ENCODE data around the gene ACKR3.

The ACKR3 gene

DNA sequence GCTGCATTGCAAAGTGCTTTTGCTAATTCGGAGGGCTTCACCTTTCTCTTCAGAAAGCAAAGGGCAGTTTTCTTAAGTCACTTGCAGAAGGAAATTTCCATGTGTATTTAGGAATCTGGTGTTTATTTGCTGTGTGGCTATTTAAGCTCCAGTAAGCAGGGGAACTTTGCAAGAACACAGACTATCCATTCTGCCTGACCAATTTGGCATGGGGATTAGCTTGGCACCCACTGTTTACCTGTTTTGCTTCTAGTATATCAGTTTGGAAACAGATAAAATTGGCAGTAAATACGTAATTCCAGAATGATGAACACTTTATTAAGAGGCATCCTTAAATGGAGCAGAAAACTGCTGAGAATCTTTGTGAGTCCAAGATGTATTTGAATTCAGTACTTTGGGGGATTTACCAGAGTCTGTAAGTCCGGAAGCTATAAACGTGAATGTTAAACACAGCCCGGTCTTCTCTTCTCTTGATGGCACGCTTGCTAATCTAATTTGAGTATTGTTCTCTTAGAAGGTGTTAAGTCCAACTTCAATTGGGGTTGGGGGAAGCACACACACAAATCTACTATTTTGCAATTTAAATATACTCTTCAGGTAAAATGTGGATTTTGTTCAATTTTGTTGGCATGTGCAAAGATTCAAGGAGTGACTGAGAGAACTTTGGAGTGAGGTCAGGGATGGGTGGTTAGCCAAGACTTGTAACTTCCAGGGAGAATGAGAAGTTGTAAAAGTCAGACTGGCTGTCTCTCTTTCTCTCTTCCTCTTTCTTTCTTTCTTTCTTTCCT, 650 bp downstream of the ACKR3 start:
- DNase-seq (ENCODE audit: low read depth) = no peak

DNA sequence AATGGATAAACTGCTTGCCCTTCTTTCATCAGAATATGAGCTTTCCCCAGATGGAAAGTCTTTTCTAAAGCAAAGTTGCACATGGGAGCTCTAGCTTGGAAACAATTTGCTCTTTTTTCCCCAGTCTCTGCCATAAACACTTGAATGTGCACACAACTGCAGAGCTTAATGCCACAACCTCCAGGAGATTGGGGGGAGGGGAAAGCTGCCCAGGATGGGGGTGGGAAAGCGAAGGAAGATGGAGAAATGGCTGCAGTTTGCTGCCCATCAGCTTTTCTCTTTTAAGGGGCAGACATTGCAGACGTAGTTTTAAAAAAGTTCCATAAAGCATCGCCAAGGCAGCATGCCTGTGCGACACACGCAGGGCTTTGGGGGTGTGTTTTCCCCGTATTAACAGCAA, 1.5 kb downstream of the ACKR3 start:
- no peak for DNase-seq (ENCODE audit: low read depth)

DNA sequence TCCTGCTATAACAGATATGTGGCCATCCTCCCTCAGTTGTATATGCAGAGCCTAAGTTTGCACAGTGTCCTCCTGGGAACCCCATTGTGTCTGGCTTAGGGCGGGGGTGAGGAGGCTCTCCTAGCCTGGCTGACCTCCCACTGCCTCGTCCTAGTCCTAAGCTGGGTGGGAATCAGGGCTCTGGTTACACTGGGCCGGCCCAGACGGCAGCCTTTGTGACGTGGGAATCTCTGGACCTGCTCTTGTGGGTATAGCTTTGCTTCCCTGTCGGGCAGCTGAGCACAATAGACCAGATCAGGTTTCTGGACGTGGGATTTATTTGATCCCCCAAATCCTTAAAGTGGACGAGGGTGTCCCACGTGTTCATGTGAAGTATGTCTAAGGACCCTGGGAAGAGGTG, 2.9 kb downstream of the ACKR3 start:
- DNase-seq (ENCODE audit: low read depth) = no peak

DNA sequence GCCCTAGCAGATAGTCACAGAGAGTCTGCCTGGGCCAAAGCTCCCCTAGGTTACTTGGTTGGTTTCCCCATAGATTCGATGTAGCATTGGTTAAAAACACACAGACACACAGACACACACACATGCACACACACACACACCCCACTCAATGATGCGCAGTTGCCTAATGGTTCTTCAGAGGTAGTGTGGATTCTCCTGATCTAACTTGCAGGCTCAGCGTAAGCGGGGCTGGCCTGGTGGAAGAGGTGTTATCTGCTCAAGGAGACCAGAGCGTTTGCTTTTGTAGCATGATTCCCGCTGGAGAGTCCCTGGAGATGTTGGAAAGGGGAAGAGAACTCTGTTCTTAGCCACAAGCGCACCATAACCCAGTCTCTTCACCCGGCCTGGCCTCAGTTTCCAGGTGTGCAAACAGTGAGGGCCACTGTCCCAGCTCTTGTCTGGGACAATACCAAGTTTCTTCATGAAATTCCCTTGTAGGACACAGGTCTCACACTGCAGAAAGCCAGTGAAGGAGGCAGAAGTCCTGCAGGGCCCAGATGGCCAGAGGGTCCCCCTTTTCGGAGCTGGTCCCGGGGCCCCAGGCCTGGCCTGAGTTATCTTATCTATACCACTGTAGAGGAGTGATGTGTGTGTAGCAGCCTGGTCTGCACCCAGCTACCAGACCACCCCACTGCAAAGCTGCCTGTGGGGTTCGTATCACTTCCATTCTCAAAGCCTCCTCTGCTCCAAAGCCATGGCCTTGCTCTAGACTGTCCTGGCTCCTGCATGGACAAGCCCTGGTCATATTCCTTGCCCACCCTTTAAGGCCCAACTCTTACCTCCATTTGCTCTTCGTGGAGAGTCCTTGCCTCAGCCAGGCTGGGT, 3.7 kb downstream of the ACKR3 start:
- DNase-seq (ENCODE audit: low read depth) = no peak

DNA sequence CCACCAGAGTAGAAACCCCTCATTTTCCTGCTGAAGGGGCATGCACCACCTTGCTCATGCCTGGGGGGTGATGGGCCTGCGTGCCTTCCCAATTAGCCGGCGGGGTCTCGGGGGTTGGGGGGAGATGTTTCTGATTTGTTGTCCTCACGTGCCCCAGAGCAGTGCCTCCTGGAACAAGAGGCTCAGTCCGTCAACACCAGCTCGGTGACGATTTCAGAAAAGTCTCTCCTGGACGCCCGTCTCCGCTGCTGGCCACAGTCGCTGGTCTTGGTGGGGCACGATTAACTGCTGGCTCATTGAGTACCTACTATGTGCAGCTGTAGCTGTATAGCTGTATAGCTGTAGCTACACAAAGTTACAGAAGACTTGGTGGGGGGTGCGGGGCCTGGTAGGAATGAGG, 4.4 kb downstream of the ACKR3 start:
- no peak for DNase-seq (ENCODE audit: low read depth)

DNA sequence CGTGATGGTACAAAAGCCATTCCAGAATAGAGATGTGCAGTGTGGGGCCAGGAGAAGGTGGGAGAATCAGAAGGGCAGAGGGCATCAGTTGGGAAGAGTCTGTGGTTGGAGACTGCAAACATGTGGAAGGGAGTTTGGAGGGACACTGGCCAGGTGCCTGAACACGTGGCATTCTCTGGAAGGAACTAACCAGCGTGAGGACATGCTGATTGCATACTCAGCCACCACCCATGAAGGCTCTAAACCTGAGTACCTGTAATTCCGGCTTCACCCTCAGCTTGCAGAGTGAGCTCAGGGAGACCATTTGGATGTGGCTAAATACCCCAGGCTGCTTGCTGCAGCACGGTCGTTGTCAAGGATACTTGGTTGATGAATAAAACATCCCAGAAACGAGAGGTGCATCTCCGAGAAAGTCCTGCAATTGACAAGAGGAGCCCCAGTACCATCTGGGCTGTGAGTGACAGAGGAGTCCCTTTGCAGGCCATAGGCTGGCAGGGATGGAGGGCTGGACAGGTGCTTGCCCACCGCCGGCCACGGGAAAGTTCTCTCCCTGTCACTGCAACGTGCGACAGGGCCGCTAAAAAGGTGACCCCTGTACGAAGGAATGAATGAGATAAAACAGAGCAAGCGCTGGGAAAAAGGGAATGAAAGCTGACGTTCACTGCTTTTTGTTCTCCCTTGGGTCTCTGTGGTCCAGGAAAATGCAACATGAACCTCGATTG, 5.0 kb downstream of the ACKR3 start:
- no peak for DNase-seq (ENCODE audit: low read depth)

DNA sequence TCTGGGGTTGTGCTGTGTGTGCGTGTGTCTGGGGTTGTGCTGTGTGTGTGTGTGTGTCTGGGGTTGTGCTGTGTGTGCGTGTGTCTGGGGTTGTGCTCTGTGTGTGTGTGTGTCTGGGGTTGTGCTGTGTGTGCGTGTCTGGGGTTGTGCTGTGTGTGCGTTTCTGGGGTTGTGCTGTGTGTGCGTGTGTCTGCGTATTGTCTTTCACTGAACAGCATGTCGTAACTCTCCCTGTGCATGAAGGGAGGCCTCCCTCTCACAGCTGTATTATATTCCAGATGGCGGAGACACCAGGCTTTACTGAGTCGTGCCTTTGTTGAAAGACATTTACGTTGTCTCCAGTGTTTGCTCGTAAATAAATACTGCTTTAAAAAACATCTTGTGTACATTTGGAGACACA, 5.9 kb downstream of the ACKR3 start:
- no peak for DNase-seq (ENCODE audit: low read depth)

DNA sequence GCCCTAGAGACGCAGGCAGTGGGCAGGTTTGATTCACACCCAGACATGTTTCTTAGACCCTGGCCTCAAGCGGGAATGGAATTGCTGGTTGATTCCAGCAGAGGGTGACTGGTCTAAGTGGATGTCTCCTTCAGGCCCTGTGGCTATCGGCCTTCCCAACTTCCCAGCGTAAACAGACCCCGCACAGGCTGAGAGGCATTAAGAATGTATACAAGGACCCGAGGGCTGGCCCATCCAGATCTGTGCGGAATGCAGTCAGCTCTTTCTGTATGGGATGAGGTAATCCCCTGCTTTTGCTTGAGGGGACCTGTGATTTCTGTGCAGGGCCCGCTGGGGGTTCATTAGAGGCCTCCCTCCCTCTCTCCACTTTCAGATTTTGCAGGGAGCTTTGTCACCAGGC, 6.5 kb downstream of the ACKR3 start:
- DNase-seq (ENCODE audit: low read depth) = no peak

DNA sequence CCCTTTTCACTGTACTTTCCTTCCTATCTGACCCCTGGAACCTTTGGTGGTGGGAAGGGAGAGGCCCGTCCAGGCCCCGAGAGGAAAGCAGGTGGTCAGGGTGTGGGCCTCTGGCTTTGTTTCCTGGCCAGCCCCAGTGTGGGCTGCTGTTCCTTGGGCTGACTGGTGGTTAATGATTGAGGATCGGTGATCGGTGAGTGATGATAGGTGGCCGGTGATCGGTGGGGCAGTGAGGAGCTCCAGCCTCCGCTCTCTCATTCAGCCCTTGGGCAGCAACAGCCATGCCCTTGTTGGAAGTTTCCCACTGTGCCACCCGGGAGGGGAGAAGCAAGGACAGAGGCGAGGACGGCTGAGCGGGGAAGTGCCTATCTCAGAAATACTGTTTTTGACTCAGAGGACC, 7.3 kb downstream of the ACKR3 start:
- DNase-seq (ENCODE audit: low read depth) = no peak

DNA sequence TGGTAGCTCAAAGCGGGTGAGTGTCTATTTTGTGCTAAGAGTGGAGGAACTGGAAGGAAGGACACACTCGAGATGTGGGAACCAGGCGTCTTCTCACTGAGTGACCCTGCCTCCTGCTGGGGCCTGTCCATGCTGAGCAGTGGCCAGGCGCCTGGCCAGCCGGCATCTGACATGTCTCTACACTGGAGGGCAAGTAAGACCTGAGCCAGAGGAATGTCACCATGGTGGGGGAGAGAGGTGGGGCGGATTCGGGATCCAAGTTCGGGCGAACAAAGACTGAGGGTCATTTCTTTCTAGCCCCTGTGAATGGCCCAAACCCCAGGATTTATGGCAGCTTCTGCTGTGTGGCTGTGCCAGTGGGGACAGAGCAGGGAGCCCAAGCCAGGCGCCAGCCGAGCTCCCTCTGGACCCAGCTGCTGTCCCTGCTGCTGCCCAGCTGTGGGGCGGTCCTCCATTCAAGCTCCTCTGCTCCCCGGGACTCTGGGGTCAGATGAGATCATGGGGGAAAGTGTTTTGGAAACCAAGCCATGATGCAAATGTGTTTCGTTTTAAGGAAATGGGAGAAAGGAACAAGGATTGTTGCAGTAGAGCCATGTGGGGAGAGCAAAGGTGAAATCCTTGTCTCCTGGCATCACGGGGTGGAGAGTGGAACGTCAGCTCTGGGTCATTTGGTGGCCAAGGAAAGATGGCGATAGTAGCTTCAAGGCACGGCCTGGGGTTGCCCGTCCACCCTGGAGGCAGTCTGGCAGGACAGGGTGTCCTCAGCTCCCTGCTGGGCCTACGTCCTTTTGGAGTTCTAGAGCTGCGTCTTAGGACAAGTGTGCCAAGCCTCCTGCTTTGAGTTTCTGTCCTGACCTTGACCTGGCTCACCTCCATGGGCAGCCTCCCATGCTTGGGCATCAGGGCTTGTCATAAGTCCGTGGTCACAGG, 8.1 kb downstream of the ACKR3 start:
- no peak for DNase-seq (ENCODE audit: low read depth)

DNA sequence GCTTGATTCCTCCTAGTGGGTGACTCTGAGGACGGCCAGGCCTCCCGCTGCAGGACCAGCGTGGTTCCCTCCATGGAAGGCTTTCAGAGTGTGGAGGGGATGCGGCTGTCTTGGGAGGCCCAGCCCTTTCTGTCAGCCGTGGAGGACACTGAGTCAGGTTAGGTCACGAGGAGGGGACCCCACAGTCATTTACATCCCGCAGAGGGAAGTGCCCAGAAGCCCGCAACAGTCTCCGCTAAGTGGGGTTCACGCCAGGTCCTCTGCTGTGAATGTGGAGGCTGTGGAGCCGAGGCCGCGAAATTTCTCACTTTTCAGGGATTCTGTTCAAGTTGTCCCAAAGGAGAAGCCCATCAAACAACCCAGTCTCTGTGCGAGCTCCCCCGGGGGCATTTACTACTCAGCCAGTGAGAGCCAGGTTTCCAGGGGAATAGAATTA, 8.8 kb downstream of the ACKR3 start:
- DNase-seq (ENCODE audit: low read depth) = no peak

DNA sequence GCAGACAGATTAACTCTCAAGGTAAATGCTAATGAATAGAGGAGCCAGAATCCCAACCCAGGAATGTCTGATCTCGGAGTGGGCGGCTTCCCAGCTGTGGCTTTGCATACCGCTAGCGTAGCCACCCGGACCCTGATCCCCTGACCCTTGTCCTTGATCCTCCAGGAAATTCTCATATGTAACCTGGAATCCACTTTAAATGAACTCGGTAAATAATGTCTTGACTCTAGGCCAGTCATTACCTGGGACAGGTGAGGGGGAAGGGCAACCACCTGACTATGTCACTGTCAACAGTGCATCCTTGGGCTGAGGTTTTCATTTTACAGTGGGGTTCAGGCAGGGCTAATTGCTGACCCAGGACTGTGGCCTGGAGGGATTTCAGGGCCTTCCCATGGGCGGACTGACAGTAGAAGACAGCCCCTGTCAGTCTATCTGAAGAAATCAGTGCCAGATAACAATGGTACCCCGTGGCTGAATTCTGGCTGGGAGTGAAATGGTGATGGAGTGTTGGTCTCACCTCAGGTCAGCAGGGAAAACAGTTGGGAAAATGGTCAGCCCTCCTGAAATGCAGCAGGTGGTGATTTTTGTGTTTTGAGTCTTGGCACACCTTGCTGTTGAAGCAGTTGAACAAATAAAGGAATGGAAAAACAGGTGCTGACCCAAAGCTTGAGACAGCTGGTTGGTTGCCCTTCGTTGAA, 9.6 kb downstream of the ACKR3 start:
- DNase-seq (ENCODE audit: low read depth) = no peak

DNA sequence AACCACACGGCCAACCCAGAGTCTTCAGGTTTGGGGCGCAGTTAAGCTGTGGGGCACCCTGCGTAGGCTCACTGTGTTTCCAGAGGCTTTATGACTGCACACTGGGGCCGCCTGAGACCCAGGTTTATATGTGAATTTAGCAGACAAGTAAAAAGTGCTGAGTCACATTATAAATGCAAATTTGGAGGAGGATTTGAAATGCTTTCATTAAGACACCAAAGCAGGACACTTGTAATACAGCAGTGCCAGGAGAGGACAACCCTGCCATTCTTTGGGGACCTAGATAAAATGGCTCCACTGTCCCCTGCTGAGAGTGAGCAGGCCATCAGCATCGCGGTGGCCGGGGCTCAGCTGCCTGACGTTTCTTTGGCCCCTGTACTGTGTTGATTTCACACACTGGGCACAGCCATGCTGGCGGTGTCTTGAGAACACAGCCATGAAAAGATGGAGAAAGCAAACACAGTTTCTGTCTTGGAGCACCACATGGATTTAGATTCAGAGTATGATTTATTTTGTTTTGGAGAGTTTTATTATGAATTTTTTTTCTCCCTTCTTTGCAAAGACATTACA, 10.2 kb downstream of the ACKR3 start:
- no peak for DNase-seq (ENCODE audit: low read depth)

DNA sequence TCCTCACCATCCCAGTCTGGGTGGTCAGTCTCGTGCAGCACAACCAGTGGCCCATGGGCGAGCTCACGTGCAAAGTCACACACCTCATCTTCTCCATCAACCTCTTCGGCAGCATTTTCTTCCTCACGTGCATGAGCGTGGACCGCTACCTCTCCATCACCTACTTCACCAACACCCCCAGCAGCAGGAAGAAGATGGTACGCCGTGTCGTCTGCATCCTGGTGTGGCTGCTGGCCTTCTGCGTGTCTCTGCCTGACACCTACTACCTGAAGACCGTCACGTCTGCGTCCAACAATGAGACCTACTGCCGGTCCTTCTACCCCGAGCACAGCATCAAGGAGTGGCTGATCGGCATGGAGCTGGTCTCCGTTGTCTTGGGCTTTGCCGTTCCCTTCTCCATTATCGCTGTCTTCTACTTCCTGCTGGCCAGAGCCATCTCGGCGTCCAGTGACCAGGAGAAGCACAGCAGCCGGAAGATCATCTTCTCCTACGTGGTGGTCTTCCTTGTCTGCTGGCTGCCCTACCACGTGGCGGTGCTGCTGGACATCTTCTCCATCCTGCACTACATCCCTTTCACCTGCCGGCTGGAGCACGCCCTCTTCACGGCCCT, 11.2 kb downstream of the ACKR3 start:
- no peak for DNase-seq (ENCODE audit: low read depth)

DNA sequence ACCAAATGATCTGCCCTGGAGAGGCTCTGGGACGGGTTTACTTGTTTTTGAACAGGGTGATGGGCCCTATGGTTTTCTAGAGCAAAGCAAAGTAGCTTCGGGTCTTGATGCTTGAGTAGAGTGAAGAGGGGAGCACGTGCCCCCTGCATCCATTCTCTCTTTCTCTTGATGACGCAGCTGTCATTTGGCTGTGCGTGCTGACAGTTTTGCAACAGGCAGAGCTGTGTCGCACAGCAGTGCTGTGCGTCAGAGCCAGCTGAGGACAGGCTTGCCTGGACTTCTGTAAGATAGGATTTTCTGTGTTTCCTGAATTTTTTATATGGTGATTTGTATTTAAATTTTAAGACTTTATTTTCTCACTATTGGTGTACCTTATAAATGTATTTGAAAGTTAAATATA, 11.9 kb downstream of the ACKR3 start:
- DNase-seq (ENCODE audit: low read depth) = no peak

DNA sequence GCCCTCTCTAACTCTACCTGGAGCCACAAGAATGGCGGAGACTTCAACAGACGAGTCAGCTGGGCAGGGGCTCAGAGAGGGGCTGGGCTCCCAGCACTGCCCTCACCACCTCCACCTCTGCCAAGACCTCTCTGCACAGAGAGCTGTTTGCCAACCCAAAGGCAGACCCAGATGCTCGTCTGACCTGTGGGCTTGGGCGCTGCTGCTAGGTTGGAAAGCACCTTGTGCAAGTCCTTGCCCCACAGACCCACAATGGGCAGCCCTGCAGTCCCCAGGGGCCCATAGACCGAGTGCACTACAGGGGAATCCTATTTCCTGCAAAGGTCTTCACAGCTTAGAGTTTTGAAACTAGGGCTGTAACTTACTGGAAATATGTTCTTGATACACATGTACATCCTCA, 13.3 kb downstream of the ACKR3 start:
- DNase-seq (ENCODE audit: low read depth) = no peak

DNA sequence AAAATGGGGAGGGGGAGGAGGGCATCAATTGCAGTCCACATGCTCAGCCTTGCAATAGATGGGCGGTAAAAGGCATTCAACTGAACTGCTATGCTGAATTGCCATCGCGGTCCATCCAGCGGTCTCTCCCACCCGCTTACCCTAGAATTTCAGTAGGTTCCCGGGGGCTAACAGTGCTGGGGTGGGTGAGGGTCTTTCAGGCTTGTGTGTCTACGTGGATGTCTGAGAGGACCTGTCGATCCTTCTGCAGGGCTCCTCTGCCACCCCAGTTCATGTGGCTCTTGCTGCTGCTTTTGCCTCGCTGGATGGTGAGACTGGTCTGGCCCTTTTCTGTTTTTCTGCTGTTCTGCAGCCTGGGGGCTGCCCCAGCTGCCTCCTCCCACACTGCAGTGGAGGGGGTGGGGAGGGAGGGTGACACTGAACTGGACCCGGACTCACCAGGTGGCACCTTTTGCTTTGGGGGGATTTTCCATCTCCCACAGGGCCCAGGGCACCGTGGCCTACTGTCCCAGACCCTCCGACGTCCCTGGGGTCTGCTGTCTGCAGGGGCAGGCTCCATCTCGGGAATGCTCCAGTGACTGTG, 14.1 kb downstream of the ACKR3 start:
- DNase-seq (ENCODE audit: low read depth) = no peak

DNA sequence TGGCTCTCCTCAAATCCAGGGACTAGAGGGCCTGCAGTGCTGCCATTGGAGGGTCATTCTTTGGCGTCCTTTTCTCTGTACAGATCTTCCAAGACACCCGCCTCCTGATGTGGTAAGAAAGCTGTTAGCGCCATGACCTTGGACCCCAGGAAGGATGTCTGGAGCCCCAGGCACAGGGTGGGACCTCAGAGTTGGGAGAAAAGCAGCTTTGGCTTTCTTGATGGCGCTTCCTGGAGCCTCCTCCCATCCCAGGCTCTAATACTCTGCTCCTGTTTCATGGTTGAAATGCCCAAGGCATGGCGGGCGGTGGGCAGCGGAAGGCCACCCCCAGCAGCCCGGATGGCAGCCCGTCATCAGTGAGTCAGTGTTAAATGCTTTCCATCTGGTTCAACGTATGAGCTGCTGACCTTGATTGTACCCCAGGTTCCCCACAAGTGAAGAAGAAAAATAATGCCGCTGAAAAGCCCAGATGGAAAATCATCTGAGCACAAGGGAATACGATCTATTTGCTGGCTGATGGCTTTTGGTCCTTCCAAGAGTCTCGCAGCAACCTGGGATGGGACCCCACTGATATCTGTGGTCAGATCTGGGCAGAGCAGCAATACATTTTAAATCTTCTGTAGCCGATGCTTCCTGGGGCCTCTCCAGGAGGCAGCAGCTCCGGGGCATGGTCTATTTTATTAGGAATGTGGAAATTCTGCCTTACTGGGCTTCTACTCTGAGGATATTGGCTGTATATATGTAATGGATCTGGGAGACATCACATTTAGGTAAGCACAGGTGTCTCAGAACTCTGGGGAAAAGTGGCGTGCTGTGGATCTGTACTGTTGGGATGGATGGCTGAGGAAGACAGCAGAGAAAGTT, 15.1 kb downstream of the ACKR3 start:
- DNase-seq (ENCODE audit: low read depth) = no peak

DNA sequence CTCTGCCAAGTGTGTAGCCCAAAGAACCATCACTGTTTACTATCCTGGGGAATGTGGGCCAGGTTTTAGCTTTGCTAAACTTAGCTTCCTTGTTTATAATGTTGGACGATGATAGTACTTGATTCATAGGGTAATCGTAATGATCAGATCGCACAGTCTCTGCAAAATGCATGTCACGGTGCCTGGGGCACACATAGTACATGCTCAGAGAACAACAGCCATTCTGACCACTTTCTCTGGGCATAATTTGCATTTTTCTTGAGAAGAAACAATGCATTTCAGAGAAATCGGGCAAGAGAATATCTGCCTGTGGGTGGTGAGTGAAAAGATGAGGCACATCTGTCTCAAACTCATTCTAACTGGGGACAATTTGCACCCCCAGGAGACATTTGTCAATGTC, 16.3 kb downstream of the ACKR3 start:
- DNase-seq (ENCODE audit: low read depth) = no peak

Data from stimulated activated CD4-positive, alpha-beta T cell treated with anti-CD3 and anti-CD28 coated beads, Interleukin-2, amount 100 ng/mL, for 4 hours (primary cell).